Astrocyte (in vitro differentiated cells and primary cell): ENCODE results near the gene P2RY13.

Experiments used
- CTCF ChIP-seq: IDR thresholded peaks from 2 replicates; pipeline ENCODE4 v1.5.1; 2011; ENCODE audit warnings: low read depth, mild to moderate bottlenecking, inconsistent platforms, low read length, moderate library complexity; ENCODE audit not compliant: insufficient read depth
- EZH2 ChIP-seq: IDR thresholded peaks from 2 replicates; pipeline ENCODE4 v1.6.1; 2012; ENCODE audit warnings: mild to moderate bottlenecking, low read length, inconsistent platforms; ENCODE audit not compliant: insufficient read depth

GRCh38 chr3:151330899-151331298 lies 1.6 kb upstream of the P2RY13 start:
- no peak for TF ChIP-seq CTCF
- no peak for TF ChIP-seq EZH2
